GF-D8 (cell line): ENCODE data around the gene CDA.
A peak's percentile ranks its signal among the peaks of the same experiment; 100 is the strongest.

Experiments used
- DNase-seq: peaks from one replicate; lab custom pipeline; 2025; lab: John Stamatoyannopoulos, UW

CDA gene

GRCh38 chr1:20615946-20616846 is 27.3 kb downstream of the CDA start:
- no peak for DNase-seq

- no peak for DNase-seq
Observed at GRCh38 chr1:20616847-20617487, 28.1 kb downstream of the CDA start.

GRCh38 chr1:20618550-20618949 is 29.7 kb downstream of the CDA start:
- no peak for DNase-seq

GRCh38 chr1:20619999-20620398 is 31.1 kb downstream of the CDA start:
- no peak for DNase-seq

GRCh38 chr1:20621012-20621411 is 32.1 kb downstream of the CDA start:
- no peak for DNase-seq

- no peak for DNase-seq
Observed at GRCh38 chr1:20624709-20625108, 35.8 kb downstream of the CDA start.

GRCh38 chr1:20625176-20626097 is 36.5 kb downstream of the CDA start:
- no peak for DNase-seq

GRCh38 chr1:20626098-20626427 is 37.2 kb downstream of the CDA start:
- no peak for DNase-seq

- DNase-seq, result no peak
Observed at GRCh38 chr1:20626524-20626923, 37.6 kb downstream of the CDA start.

- DNase-seq, result no peak
Observed at GRCh38 chr1:20630729-20631128, 41.8 kb downstream of the CDA start.

GRCh38 chr1:20632386-20632785 is 43.5 kb downstream of the CDA start:
- no peak for DNase-seq

- DNase-seq, result peak; percentile 31
Observed at GRCh38 chr1:20633190-20634064, 44.5 kb downstream of the CDA start, which contains the start of gene PINK1. PINK1 (plus strand) TSS chr1:20633458; CDS start chr1:20633549, 91 bp downstream.

- no peak for DNase-seq
Observed at GRCh38 chr1:20634065-20634593, 45.2 kb downstream of the CDA start.

GRCh38 chr1:20634594-20635084 is 45.7 kb downstream of the CDA start:
- DNase-seq, result peak; percentile 2

GRCh38 chr1:20636785-20637347 is 48.0 kb downstream of the CDA start:
- DNase-seq, result no peak

GRCh38 chr1:20640183-20640597 is 51.3 kb downstream of the CDA start:
- peak; percentile 10 for DNase-seq

GRCh38 chr1:20641975-20642374 is 53.1 kb downstream of the CDA start:
- no peak for DNase-seq

- DNase-seq, result no peak
Observed at GRCh38 chr1:20643080-20643479, 54.2 kb downstream of the CDA start.

- DNase-seq, result no peak
Observed at GRCh38 chr1:20644416-20644815, 55.5 kb downstream of the CDA start.

- DNase-seq, result no peak
Observed at GRCh38 chr1:20645414-20645813, 56.5 kb downstream of the CDA start.

- no peak for DNase-seq
Observed at GRCh38 chr1:20648438-20648837, 59.5 kb downstream of the CDA start.
